Natural killer cell treated with Interleukin-12 subunit alpha and Interleukin-12 subunit beta and Interleukin-15 and Interleukin-18, amount 100 ng/mL, for 72 hours (primary cell): ENCODE data around the gene RIPOR2. TPM values are rescaled to one million over a fixed set of nuclear protein-coding genes. Genes with fewer than 3 reads are reported as not detected.

Experiments
- ATAC-seq, 2 donors: fragments of 150-1000 bp; cut with Tn5 transposase in 1 of 2; sonication (Bioruptor Pico), chemical (Tn5 transposase) in 1 of 2; 2 replicates each; pipeline ENCODE4 v1.10.0; 2021
- DNase-seq: peaks from one replicate; pipeline ENCODE4 v3.0.0; 2022; ENCODE audit warnings: low spot score
- H3K27ac Mint-ChIP-seq, 2 donors: 1 replicate in 1 of 2; 2 replicates in 1 of 2; pipeline ENCODE4 v1.8.0; 2022; ENCODE audit warnings: mixed read lengths in 2 of 2, mild to moderate bottlenecking in 1 of 2, moderate library complexity in 1 of 2
- H3K27me3 Mint-ChIP-seq, 2 donors: 1 replicate in 1 of 2; 2 replicates in 1 of 2; pipeline ENCODE4 v1.8.0; 2022; ENCODE audit warnings: mixed read lengths in 2 of 2
- H3K36me3 Mint-ChIP-seq: one replicate; pipeline ENCODE4 v1.8.0; 2022; ENCODE audit warnings: mixed read lengths
- H3K4me1 Mint-ChIP-seq, 2 donors: 1 replicate in 1 of 2; 2 replicates in 1 of 2; pipeline ENCODE4 v1.8.0; 2022; ENCODE audit warnings: low read depth in 2 of 2, mixed read lengths in 2 of 2, mild to moderate bottlenecking in 1 of 2
- H3K4me3 Mint-ChIP-seq: one replicate; pipeline ENCODE4 v1.8.0; 2022; ENCODE audit warnings: mixed read lengths
- H3K9me3 Mint-ChIP-seq: 2 replicates; pipeline ENCODE4 v1.8.0; 2022; ENCODE audit warnings: mixed read lengths
- total RNA-seq, 2 donors: library from RNA; stranded (reverse); gene quantifications; one replicate each; pipeline ENCODE4 v1.2.3, GENCODE V29; 2022

Gene RIPOR2
- total RNA-seq, 2 donors from 2014 or later: 58.7 to 88.4 TPM

DNA sequence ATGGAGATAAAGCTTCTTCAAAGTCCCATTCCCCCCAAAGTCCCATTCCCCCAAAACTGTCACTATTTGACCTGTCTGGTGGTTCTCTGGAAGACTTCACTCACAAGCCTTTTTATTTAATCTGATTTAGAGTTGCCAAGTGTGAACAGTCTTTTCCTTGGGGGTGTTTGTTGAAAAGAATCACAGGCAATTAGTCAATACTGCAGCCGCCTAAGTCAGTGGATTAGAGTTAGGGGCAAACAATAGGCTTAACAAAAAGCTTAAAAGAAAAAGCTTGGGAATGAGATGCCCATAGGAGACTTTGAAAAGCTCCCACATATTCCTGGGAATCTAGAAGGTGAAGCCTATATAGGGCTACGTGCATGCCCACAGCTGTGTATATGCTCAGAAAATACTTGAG lies 8.0 kb upstream of the RIPOR2 start:
- Mint-ChIP-seq H3K36me3 (peaks cover 23% of the 10 kb centered on the region), H3K4me1 (peaks cover 48 to 53% of the 10 kb centered on the region in 2 donors)

DNA sequence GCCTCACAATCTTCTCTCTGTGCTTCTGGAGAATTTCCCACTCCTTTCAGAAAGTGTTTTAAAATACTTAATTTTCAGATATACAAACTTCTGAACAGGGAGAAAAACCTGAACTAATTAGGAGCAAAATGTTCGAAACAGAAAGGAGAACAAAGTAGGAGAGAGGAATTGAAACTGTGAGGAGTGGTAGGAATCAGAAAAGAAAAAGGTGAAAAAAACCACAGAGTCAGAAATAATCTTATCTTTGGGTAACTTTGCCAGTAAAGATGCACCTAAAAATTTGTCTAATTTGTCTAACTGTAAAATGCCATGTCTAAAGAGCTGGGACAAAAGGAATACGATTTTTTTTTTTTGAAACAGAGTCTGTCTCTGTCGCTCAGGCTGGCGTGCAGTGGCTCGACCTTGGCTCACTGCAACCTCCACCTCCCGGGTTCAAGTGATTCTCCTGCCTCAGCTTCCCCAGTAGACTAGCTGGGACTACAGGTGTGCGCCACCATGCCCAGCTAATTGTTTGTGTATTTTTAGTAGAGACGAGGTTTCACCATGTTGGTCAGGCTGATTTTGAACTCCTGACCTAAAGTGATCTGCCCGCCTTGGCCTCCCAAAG lies 4.7 kb upstream of the RIPOR2 start:
- Mint-ChIP-seq H3K27ac (peak overlapping the region; percentile 21 to 84), H3K4me3 (peak overlapping the region; percentile 30), H3K4me1 (peaks cover 57 to 60% of the 10 kb centered on the region in 2 donors), H3K9me3 (peaks cover 7% of the 10 kb centered on the region), H3K36me3 (peaks cover 23% of the 10 kb centered on the region), H3K27me3 (no peaks in the 10 kb centered on the region)
- DNase-seq (no peak), ATAC-seq (no peak)

More for the DNA sequence above, 8.0 kb upstream of the RIPOR2 start:
- Mint-ChIP-seq H3K27ac (peak overlapping the region in 1 of 2 donors; percentile 54), H3K27me3 (no peaks in the 10 kb centered on the region), H3K9me3 (peaks cover 11% of the 10 kb centered on the region), H3K4me3 (no peak overlapping the region)
- DNase-seq: no peak
- no peak for ATAC-seq

DNA sequence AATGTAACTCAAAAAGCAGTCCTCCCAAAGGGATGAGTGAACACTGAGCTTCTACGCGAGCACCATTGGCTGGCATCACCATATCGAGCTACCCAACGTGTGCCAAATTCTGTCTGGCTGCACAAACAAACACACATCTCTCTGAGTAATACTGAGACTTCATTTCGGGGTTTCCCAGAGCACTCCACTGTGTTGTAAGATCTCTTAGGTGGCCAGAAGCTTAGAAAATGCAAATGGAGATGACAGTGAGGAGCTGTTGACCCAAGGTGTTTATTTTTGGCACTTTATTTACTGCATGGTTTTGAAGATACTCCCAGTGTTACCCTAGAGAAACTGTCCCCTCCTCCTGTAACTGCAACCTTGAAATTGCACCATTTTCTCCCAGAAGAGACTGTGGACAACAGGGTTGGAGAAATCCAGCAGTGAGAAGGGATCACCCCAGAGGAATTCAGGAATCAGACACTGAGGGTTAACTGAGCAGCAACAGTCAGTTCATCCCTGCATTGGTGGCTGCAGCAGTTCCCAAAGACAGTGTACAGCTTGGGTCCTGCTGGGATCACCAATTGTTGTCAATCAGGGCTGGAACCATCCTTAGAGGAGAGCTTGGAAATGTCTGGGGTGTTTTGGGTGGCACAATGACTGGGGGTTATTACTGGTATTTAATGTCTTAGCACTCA lies 1.0 kb upstream of the RIPOR2 start:
- H3K36me3 Mint-ChIP-seq: no peaks in the 10 kb centered on the region
- H3K4me3 Mint-ChIP-seq: peak overlapping the region; percentile 83
- no peaks in the 10 kb centered on the region for H3K9me3 Mint-ChIP-seq
- H3K27me3 Mint-ChIP-seq: no peaks in the 10 kb centered on the region
- peak; percentile 82 for DNase-seq
- peak overlapping the region; percentile 84 to 89 for H3K27ac Mint-ChIP-seq
- ATAC-seq: peak; percentile 83 to 85
- peaks cover 73 to 89% of the 10 kb centered on the region in 2 donors for H3K4me1 Mint-ChIP-seq

DNA sequence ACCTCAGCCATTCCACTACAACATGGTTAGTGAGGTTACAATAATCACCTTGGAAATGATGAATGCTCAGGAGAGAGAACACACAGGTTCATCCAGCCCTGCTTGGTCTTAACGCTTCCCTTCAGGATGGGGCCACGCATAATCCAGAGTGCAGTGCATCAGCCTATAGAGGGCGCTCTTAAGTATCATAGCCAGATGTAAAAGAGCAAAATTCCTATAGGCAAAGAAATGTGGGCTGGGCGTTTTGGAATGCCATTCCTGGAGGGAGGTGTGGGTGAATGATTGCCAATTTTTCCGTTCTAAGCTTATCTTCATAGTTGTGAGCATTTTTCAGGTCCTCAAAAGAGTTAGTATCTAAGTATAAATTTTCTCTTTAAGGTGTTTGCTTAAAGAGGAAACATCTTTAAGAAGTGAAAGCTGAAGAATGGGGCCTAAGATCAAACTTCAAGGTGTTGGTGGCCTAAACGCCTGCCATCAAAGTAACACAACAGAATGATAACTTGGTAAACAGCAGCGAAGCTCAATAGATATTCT lies 1.8 kb downstream of the RIPOR2 start:
- H3K4me3 Mint-ChIP-seq: peak overlapping the region; percentile 83
- no peaks in the 10 kb centered on the region for H3K36me3 Mint-ChIP-seq
- no peaks in the 10 kb centered on the region for H3K27me3 Mint-ChIP-seq
- peak overlapping the region; percentile 84 to 89 for H3K27ac Mint-ChIP-seq
- H3K4me1 Mint-ChIP-seq: peaks cover 75 to 91% of the 10 kb centered on the region in 2 donors
- H3K9me3 Mint-ChIP-seq: no peaks in the 10 kb centered on the region
- no peak for ATAC-seq
- no peak for DNase-seq

DNA sequence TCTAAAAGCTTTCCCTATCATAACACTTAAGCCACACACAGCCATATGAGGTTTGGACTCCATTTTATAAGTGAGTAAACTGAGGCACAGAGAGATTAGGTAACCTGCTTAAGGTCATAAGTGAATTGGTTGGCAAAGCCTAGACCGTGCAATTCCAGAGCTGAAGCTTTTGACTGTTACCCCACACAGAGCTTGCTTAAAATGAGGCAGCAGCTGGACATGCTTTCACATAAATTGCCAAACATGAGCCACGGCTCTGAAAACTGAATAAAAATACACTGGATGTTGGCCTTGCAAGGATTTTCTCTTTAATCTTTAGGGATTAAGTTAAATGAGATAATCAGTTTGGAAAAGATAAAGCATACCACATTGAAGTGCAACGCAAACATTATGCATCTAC lies 2.5 kb downstream of the RIPOR2 start:
- Mint-ChIP-seq H3K4me1 (peaks cover 70 to 93% of the 10 kb centered on the region in 2 donors), H3K36me3 (no peaks in the 10 kb centered on the region), H3K27ac (peak overlapping the region; percentile 84 to 89), H3K4me3 (peak overlapping the region; percentile 83), H3K27me3 (no peaks in the 10 kb centered on the region), H3K9me3 (no peaks in the 10 kb centered on the region)
- ATAC-seq (no peak), DNase-seq (no peak)

DNA sequence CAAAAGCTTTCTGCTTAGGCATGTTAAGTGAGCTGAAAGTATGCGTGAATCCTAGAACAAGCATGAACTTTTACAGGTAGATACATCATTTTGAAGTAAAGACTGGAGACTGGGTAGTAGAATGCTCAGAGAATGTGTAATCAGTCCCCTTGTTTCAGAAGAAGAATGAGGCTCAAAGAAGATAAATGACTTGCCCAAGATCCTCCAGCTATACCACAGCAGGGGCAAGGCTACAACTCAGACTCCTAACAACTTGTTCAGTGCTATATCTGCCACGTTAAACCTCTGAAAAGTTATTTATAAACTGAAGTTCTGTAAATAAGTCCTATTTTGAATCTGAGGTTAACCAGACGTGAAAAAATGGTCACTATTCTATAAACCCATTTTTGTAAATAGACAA lies 2.9 kb downstream of the RIPOR2 start:
- H3K9me3 Mint-ChIP-seq: no peaks in the 10 kb centered on the region
- H3K36me3 Mint-ChIP-seq: peaks cover under 1% of the 10 kb centered on the region
- H3K27me3 Mint-ChIP-seq: no peaks in the 10 kb centered on the region
- ATAC-seq: peak in 1 of 2 donors; percentile 65
- H3K4me1 Mint-ChIP-seq: peaks cover 66 to 93% of the 10 kb centered on the region in 2 donors
- peak overlapping the region; percentile 83 for H3K4me3 Mint-ChIP-seq
- no peak for DNase-seq
- peak overlapping the region; percentile 84 to 89 for H3K27ac Mint-ChIP-seq

DNA sequence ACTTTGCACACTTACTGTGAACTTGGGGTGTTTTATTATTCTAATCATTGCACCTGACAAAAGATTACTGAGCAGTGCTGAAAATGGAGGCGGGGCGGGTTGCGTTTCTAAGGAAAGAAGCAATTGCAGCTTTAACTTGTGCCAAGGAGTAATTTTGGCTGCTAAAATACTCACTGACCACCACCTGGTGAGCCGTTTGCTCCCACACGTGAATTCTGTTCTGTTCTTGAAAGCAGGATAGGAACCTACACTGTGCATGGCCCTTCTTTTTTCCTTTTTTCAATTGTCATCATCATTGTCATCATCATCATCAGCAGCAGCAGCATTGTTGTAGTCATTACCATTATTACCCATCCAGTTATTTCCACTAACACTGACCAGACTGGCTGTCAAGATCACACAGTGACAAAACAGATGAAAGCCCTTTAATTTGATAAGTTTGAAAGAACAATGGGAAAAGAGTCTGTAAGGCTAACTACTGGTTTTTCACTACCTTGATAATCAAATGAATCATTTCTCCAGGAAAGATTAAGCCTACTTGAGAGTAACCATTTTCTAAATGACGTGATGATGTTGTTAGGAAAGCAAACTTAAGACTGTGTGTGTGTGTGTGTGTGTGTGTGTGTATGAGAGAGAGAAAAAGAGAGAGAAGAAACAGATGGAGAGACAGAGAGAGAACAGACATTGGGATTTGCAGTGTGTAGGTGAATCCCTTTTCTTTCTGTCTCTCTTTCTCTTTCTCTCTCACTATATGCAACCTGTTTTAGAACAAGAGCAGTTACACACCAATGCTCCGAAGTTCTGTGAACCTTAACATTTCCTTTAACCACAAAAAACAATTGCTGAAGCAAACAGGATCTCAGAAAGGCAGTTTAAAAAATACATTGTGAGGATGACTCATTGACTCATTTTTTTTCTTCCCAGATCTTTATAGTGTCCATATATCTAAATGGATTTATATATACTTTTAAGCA lies 3.8 kb downstream of the RIPOR2 start:
- DNase-seq (no peak), ATAC-seq (peak; percentile 49 to 62)
- Mint-ChIP-seq H3K27me3 (no peaks in the 10 kb centered on the region), H3K9me3 (peaks cover 6% of the 10 kb centered on the region), H3K36me3 (peaks cover 8% of the 10 kb centered on the region), H3K4me3 (peak overlapping the region; percentile 83), H3K27ac (peak overlapping the region; percentile 84 to 89), H3K4me1 (peaks cover 70 to 96% of the 10 kb centered on the region in 2 donors)

DNA sequence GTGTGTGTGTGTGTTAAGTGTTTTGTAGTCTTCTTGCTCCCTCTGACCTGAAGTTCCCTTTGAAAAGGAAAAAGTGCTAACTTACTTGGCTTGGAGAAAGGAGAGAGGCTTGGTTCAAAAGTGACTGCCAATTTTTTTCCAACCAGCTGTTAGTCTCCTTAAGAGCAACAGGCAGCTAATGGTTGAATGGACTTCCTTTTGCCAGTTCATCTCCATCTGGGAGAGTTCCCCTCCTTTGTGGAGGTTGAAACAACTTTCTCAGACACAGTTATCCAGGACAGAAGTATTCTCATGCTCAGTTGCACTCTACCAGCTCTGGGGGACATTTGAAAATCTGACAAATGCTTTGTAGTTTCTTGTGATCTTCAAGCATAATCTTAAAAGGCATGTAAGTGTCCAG lies 4.5 kb downstream of the RIPOR2 start:
- ATAC-seq (no peak), DNase-seq (no peak)
- peak overlapping the region; percentile 83 for H3K4me3 Mint-ChIP-seq
- peaks cover 70 to 96% of the 10 kb centered on the region in 2 donors for H3K4me1 Mint-ChIP-seq
- no peaks in the 10 kb centered on the region for H3K27me3 Mint-ChIP-seq
- H3K36me3 Mint-ChIP-seq: peaks cover 16% of the 10 kb centered on the region
- H3K9me3 Mint-ChIP-seq: peaks cover 6% of the 10 kb centered on the region
- H3K27ac Mint-ChIP-seq: peak overlapping the region; percentile 84 to 89

DNA sequence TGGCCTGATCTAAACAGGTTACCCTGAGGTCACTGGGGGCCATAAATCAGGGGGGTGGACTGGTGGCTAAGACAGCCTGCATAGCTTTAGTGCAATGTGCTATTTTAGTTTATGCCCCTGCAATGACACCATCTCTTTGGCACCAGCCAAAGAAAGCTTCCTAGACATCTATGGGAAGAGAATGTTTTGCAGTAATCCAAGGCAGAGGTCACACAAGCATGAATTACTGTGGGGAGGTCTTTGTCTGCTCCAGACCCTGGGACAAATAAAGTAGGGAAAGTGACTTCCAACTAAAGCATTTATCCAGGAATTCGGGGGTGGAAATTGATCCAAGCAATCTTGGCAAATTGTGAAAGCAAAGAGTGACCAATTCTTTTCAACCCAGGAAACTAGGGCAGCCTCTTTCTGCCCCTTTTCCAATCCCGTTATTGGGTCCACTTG lies 5.3 kb downstream of the RIPOR2 start:
- Mint-ChIP-seq H3K27ac (peak overlapping the region; percentile 84 to 89), H3K9me3 (peaks cover 6% of the 10 kb centered on the region), H3K36me3 (peaks cover 18% of the 10 kb centered on the region), H3K27me3 (no peaks in the 10 kb centered on the region), H3K4me1 (peaks cover 64 to 96% of the 10 kb centered on the region in 2 donors), H3K4me3 (peak overlapping the region; percentile 83)
- ATAC-seq: no peak
- DNase-seq: no peak

DNA sequence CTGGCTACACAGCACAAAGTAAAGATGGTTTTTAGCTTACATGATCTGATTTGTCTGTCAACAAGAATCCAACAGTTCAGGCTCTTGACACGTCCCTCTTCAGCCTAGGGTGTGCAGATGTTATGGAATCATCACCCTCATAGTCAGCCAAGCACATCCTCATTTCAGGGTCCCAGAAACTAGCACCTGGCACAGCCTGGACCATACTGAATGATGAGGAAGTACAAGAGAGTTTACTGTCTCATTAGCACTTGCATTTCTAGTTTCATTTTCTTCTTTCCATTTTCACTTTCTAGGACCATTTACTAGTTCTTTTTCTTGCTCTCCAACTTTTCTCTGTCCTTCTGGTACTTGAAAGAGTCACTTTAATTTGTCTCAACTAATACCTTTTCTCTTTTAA lies 6.5 kb downstream of the RIPOR2 start:
- ATAC-seq: peak; percentile 58 to 75
- peak overlapping the region; percentile 84 to 89 for H3K27ac Mint-ChIP-seq
- peaks cover 66 to 96% of the 10 kb centered on the region in 2 donors for H3K4me1 Mint-ChIP-seq
- DNase-seq: no peak
- H3K27me3 Mint-ChIP-seq: no peaks in the 10 kb centered on the region
- H3K9me3 Mint-ChIP-seq: peaks cover 6% of the 10 kb centered on the region
- H3K36me3 Mint-ChIP-seq: peaks cover 18% of the 10 kb centered on the region
- peak overlapping the region; percentile 83 for H3K4me3 Mint-ChIP-seq

DNA sequence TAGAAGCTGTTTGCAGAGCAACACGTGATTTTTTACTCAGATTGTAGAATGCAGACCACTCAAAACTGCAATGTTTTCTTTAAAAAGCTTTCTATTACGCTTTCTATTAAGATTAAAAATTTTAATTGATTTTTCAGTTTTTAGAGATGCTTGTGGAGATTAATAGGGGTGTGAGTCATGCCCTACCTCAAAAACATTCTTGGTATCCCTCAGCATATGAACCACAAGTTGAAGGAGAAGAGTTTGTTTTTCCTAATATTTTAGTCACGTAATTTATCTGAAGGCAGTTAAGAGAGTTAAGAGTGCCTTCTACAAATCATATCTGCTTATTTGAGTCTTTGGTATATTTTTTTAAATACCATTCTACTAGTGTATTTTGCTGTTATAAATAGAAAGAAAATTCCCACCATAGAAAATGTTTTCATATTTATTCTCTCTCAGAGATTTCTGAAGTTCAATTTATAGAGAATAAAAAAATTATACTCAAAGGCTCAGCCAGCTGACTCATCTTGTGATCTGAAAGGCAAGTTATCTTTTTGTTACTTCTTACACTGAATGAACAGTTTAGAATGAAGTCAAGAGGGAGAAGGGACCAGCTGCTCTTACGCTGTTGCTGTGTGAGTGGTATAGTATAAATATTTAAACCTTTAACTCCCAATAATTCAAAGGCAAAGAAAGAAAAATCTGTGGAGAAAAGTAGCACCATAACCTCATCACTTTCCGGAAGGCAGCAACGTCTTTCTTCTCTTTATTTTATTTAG lies 7.6 kb downstream of the RIPOR2 start:
- Mint-ChIP-seq H3K27me3 (no peaks in the 10 kb centered on the region), H3K27ac (peak overlapping the region; percentile 84 to 89), H3K36me3 (peaks cover 18% of the 10 kb centered on the region), H3K9me3 (peaks cover 6% of the 10 kb centered on the region), H3K4me1 (peaks cover 60 to 92% of the 10 kb centered on the region in 2 donors), H3K4me3 (peak overlapping the region; percentile 83)
- DNase-seq (no peak), ATAC-seq (no peak)

DNA sequence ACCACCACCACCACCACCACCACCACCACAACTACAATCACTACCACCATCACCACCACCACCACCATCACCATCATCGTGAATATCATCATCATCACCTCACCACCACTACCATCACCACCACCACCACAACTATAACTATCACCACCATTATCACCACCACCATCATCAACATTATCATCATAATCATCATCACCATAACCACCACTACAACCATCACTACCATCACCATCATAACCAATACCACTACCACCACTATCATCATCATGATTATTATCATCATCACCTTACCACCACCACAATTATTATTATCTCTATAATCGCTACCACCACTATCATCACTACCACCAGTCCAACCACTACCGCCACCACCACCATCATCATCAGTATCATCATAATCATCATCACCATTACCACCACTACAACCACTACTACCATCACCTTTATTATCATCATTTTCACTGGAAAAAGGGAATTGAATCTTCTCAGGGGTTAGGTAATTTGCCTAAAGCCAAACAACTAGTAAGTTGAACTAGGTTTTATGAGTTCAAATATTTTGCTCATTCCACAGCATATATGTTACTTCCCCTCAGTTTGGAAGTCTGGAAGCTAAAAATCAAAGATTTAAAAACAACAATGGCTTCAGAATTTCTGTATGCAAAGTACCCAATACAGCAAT lies 8.3 kb downstream of the RIPOR2 start:
- Mint-ChIP-seq H3K27ac (peak overlapping the region; percentile 84 to 89), H3K4me3 (peak overlapping the region; percentile 83), H3K4me1 (peaks cover 58 to 90% of the 10 kb centered on the region in 2 donors), H3K27me3 (no peaks in the 10 kb centered on the region), H3K36me3 (peaks cover 18% of the 10 kb centered on the region), H3K9me3 (peaks cover 6% of the 10 kb centered on the region)
- ATAC-seq (peak in 1 of 2 donors; percentile 14), DNase-seq (no peak)
